OCI-LY7 (cell line): ENCODE data around the gene FGD5. TPM values are rescaled to one million over a fixed set of nuclear protein-coding genes. Genes with fewer than 3 reads are reported as not detected.

Experiments used
- BruUV-seq: library from RNA; stranded (reverse); fragments of 400-500 nt; replicated peaks from 2 replicates; lab custom pipeline; 2021; lab: Mats Ljungman, UMichigan
- CTCF ChIA-PET: fragments of 300-600 bp; sonication (Branson Sonifier 250); formaldehyde crosslinking; loops from one replicate; lab custom pipeline; 2022; ENCODE audit warnings: antibody characterized with exemption; ENCODE audit not compliant: unreplicated experiment; lab: Charles Lee
- POLR2A ChIA-PET: fragments of 300-600 bp; sonication (Branson Sonifier 250); formaldehyde crosslinking; loops from one replicate; lab custom pipeline; 2022; ENCODE audit warnings: antibody characterized with exemption; lab: Charles Lee
- DNase-seq: peaks from one replicate; pipeline ENCODE4 v3.0.0-alpha.2; 2015; ENCODE audit warnings: low spot score
- H2AFZ ChIP-seq: fragments of 200-600 bp; sonication (generic), shearing (Covaris generic); 2 replicates; pipeline ENCODE4 v1.6.1; 2014; ENCODE audit warnings: mild to moderate bottlenecking, antibody characterized with exemption, low read length, moderate library complexity
- H3K27ac ChIP-seq: fragments of 200-600 bp; sonication (generic); 2 replicates; pipeline ENCODE4 v1.5.1; 2014; ENCODE audit warnings: mixed run types, low read depth, mild to moderate bottlenecking, moderate library complexity, low read length, inconsistent platforms; ENCODE audit not compliant: poor library complexity, severe bottlenecking
- H3K36me3 ChIP-seq: fragments of 200-600 bp; sonication (generic); 2 replicates; pipeline ENCODE4 v1.6.1; 2014; ENCODE audit warnings: mild to moderate bottlenecking, antibody characterized with exemption, low read length, moderate library complexity, mixed read lengths; ENCODE audit not compliant: insufficient read depth
- H3K4me1 ChIP-seq: fragments of 200-600 bp; sonication (generic); 2 replicates; pipeline ENCODE4 v1.5.1; 2014; ENCODE audit warnings: mild to moderate bottlenecking, low read length; ENCODE audit not compliant: insufficient read depth, poor library complexity, severe bottlenecking
- H3K4me2 ChIP-seq: fragments of 200-600 bp; sonication (generic); 2 replicates; pipeline ENCODE4 v1.6.1; 2014; ENCODE audit warnings: mild to moderate bottlenecking, low read length
- H3K4me3 ChIP-seq: fragments of 200-600 bp; sonication (generic); 2 replicates; pipeline ENCODE4 v1.5.1; 2014; ENCODE audit warnings: mild to moderate bottlenecking, low read depth, low read length; ENCODE audit not compliant: poor library complexity, severe bottlenecking
- H3K79me2 ChIP-seq: fragments of 200-600 bp; sonication (generic); 2 replicates; pipeline ENCODE4 v1.6.1; 2016; ENCODE audit warnings: low read depth, mild to moderate bottlenecking, low read length, moderate library complexity, mixed read lengths; ENCODE audit not compliant: insufficient read depth
- H3K9me2 ChIP-seq: fragments of 200-600 bp; sonication (generic); 2 replicates; pipeline ENCODE4 v1.6.1; 2016; ENCODE audit warnings: mild to moderate bottlenecking, low read length, mixed read lengths; ENCODE audit not compliant: insufficient read depth
- H3K9me3 ChIP-seq: fragments of 200-600 bp; sonication (generic); 2 replicates; pipeline ENCODE4 v1.6.1; 2014; ENCODE audit warnings: mild to moderate bottlenecking, mixed run types, low read length, mixed read lengths
- H4K20me1 ChIP-seq: fragments of 200-600 bp; sonication (generic); 2 replicates; pipeline ENCODE4 v1.6.1; 2014; ENCODE audit warnings: mild to moderate bottlenecking, antibody characterized with exemption, low read length, moderate library complexity, mixed read lengths; ENCODE audit not compliant: insufficient read depth
- CTCF ChIP-seq: fragments of 200-600 bp; sonication (generic); conservative IDR thresholded peaks from 2 replicates; pipeline ENCODE4 v1.5.1; 2014; ENCODE audit warnings: mild to moderate bottlenecking, antibody characterized with exemption, low read length, moderate library complexity, mixed read lengths
- EZH2phosphoT487 ChIP-seq: fragments of 200-600 bp; sonication (generic); IDR thresholded peaks from 2 replicates; pipeline ENCODE4 v1.6.1; 2018; ENCODE audit warnings: low read depth, borderline replicate concordance, mild to moderate bottlenecking, mixed run types, antibody characterized with exemption, low read length, moderate library complexity, mixed read lengths
- intact Hi-C: fragments of 100-400 bp; cut with micrococcal nuclease; formaldehyde crosslinking; loops from one replicate; pipeline ENCODE4 v1.10.0; 2022; ENCODE audit not compliant: unreplicated experiment
- total RNA-seq, 2 experiments: library from RNA; depleted of rRNA in 1 of 2; stranded (reverse); fragments of >200 nt in 1 of 2; shearing (Covaris generic) in 1 of 2; gene quantifications; 2 replicates each; pipeline ENCODE4 v1.2.3, GENCODE V29; 2014 to 2022

FGD5 gene
- total RNA-seq, 2 experiments from 2014 or later: 0.09 to 0.21 TPM

- ChIA-PET CTCF (interaction anchor here (0.9 to 1.6 kb wide), 2 partner anchors 17 to 124 kb away, joined by 3 to 4 read pairs; no protein-coding TSS in a partner anchor), POLR2A (interaction anchor here (1.0 to 1.6 kb wide), 2 partner anchors 20 to 69 kb away, joined by 3 to 7 read pairs; partner anchors contain the start of gene NR2C2)
- no peak for DNase-seq
- Histone ChIP-seq H3K4me3 (no peak overlapping the region), H3K4me2 (no peak overlapping the region), H3K79me2 (no peaks in the 10 kb centered on the region), H3K9me3 (no peaks in the 10 kb centered on the region), H2AFZ (no peak overlapping the region), H3K36me3 (no peaks in the 10 kb centered on the region), H3K9me2 (no peaks in the 10 kb centered on the region), H3K27ac (no peak overlapping the region), H4K20me1 (no peaks in the 10 kb centered on the region), H3K4me1 (no peaks in the 10 kb centered on the region)
- no peak for TF ChIP-seq EZH2phosphoT487
- no peak for TF ChIP-seq CTCF
- intact Hi-C loops: loop anchor here (5.0 kb wide), 3 partner anchors 81 to 171 kb away; partner anchors contain the start of gene RBSN
- BruUV-seq: no TSS peak
Observed at GRCh38 chr3:14926592-14926991, 107.8 kb downstream of the FGD5 start.

- Histone ChIP-seq H3K9me3 (no peaks in the 10 kb centered on the region), H3K79me2 (no peaks in the 10 kb centered on the region), H2AFZ (no peak overlapping the region), H3K27ac (no peak overlapping the region), H3K4me1 (no peaks in the 10 kb centered on the region), H3K9me2 (no peaks in the 10 kb centered on the region), H3K4me3 (no peak overlapping the region), H3K36me3 (no peaks in the 10 kb centered on the region), H4K20me1 (no peaks in the 10 kb centered on the region), H3K4me2 (no peak overlapping the region)
- intact Hi-C loops: loop anchor here (5.0 kb wide), 3 partner anchors 80 to 170 kb away; partner anchors contain the start of gene RBSN
- ChIA-PET CTCF (interaction anchor here (1.6 kb wide), 1 partner anchor 124 kb away, joined by 4 read pairs; no protein-coding TSS in a partner anchor), POLR2A (interaction anchor here (1.0 to 1.6 kb wide), 2 partner anchors 20 to 70 kb away, joined by 3 to 7 read pairs; partner anchors contain the start of gene NR2C2)
- no peak for DNase-seq
- no TSS peak for BruUV-seq
- TF ChIP-seq EZH2phosphoT487 (no peak), CTCF (no peak)
Observed at GRCh38 chr3:14927308-14927707, 108.5 kb downstream of the FGD5 start.
